GM21423 (cell line): Measurements from ENCODE around the gene PIAS4.
A peak's percentile ranks its signal among the peaks of the same experiment; 100 is the strongest.

Source experiments
- ATAC-seq: cut with Tn5 transposase; IDR thresholded peaks from one replicate; pipeline ENCODE4 v1.9.1; 2021; ENCODE audit warnings: mild to moderate bottlenecking, moderate library complexity; ENCODE audit not compliant: unreplicated experiment

PIAS4 gene

GRCh38 chr19:4057931-4058692 lies 50.6 kb downstream of the PIAS4 start:
- no peak for ATAC-seq

- no peak for ATAC-seq
These were observed 51.3 kb downstream of the PIAS4 start for GRCh38 chr19:4058693-4059452.

- ATAC-seq = no peak
These were observed 51.9 kb downstream of the PIAS4 start for GRCh38 chr19:4059453-4059871.

- no peak for ATAC-seq
These were observed 52.5 kb downstream of the PIAS4 start for GRCh38 chr19:4059891-4060620.

GRCh38 chr19:4060621-4061177 lies 53.2 kb downstream of the PIAS4 start:
- no peak for ATAC-seq

GRCh38 chr19:4061178-4061682 lies 53.7 kb downstream of the PIAS4 start:
- no peak for ATAC-seq

- no peak for ATAC-seq
These were observed 54.3 kb downstream of the PIAS4 start for GRCh38 chr19:4061683-4062418.

GRCh38 chr19:4062419-4063368 lies 55.2 kb downstream of the PIAS4 start:
- ATAC-seq = no peak

- no peak for ATAC-seq
These were observed 56.0 kb downstream of the PIAS4 start for GRCh38 chr19:4063369-4064148.

GRCh38 chr19:4064149-4064495 lies 56.6 kb downstream of the PIAS4 start:
- no peak for ATAC-seq

- ATAC-seq = peak; percentile 5
These were observed 57.1 kb downstream of the PIAS4 start for GRCh38 chr19:4064496-4065260.

- peak; percentile 81 for ATAC-seq
These were observed 58.1 kb downstream of the PIAS4 start for GRCh38 chr19:4065430-4066175.

- ATAC-seq = no peak
These were observed 58.7 kb downstream of the PIAS4 start for GRCh38 chr19:4066176-4066606.

GRCh38 chr19:4066682-4067395 lies 59.3 kb downstream of the PIAS4 start, which contains the start of gene ZBTB7A:
ZBTB7A (minus strand) TSS chr19:4066899; CDS start chr19:4055232, 11,667 bp downstream.
- ATAC-seq = no peak

- no peak for ATAC-seq
These were observed 60.0 kb downstream of the PIAS4 start for GRCh38 chr19:4067396-4068046.
